RWPE1 (cell line): ENCODE results near the gene SLC7A9.

Source experiments
- CTCF ChIA-PET: fragments of 350-600 bp; sonication (Branson Sonifier 250); formaldehyde crosslinking; extraction: SDS; loops from one replicate; lab custom pipeline; 2021; lab: Yijun Ruan, JAX
- POLR2A ChIA-PET: fragments of 400-600 bp; formaldehyde crosslinking; extraction: SDS; loops from one replicate; lab custom pipeline; 2020; ENCODE audit warnings: antibody characterized with exemption; ENCODE audit not compliant: low non-redundant PET; lab: Yijun Ruan, JAX
- DNase-seq: peaks from one replicate; pipeline ENCODE4 v3.0.0; 2012; ENCODE audit warnings: low spot score
- H3K27ac ChIP-seq: fragments of 450-650 bp; 2 replicates; pipeline ENCODE4 v1.5.1; 2017
- CTCF ChIP-seq: fragments of 450-650 bp; conservative IDR thresholded peaks from 2 replicates; pipeline ENCODE4 v1.5.1; 2017; ENCODE audit warnings: low read depth, mild to moderate bottlenecking

Gene SLC7A9

GRCh38 chr19:32830231-32831014, 39.1 kb downstream of the SLC7A9 start:
- H3K27ac ChIP-seq = no peak overlapping the region
- no peak for DNase-seq
- no peak for TF ChIP-seq CTCF
- ChIA-PET POLR2A (no interaction called here), CTCF (interaction anchor here (0.7 kb wide), 1 partner anchor 1452 kb away, joined by 3 read pairs; no protein-coding TSS in a partner anchor)

- H3K27ac ChIP-seq = no peak overlapping the region
- CTCF ChIA-PET = no interaction called here
- DNase-seq = no peak
- TF ChIP-seq CTCF = no peak
- POLR2A ChIA-PET = interaction anchor here (0.6 kb wide), 1 partner anchor 1200 kb away, joined by 5 read pairs; no protein-coding TSS in a partner anchor
Measured at GRCh38 chr19:32829345-32829896, 40.1 kb downstream of the SLC7A9 start.

- no peak for DNase-seq
- no peak for TF ChIP-seq CTCF
- CTCF ChIA-PET = no interaction called here
- POLR2A ChIA-PET = interaction anchor here (0.6 kb wide), 1 partner anchor 1201 kb away, joined by 5 read pairs; no protein-coding TSS in a partner anchor
- H3K27ac ChIP-seq = no peak overlapping the region
Measured at GRCh38 chr19:32828643-32829344, 40.8 kb downstream of the SLC7A9 start.

GRCh38 chr19:32828139-32828538, 41.4 kb downstream of the SLC7A9 start:
- H3K27ac ChIP-seq = no peak overlapping the region
- ChIA-PET CTCF (interaction anchor here (0.5 kb wide), 1 partner anchor 228 kb away, joined by 3 read pairs; no protein-coding TSS in a partner anchor), POLR2A (no interaction called here)
- no peak for TF ChIP-seq CTCF
- no peak for DNase-seq

- POLR2A ChIA-PET = no interaction called here
- TF ChIP-seq CTCF = no peak
- DNase-seq = no peak
- CTCF ChIA-PET = interaction anchor here (0.6 kb wide), 1 partner anchor 144 kb away, joined by 3 read pairs; no protein-coding TSS in a partner anchor
- H3K27ac ChIP-seq = no peak overlapping the region
Measured at GRCh38 chr19:32824916-32825608, 44.5 kb downstream of the SLC7A9 start.
